NB4 (cell line): ENCODE results near the gene INPP4A.

Experiments used
- DNase-seq: peaks from one replicate; pipeline ENCODE4 v3.0.0; 2010; ENCODE audit warnings: low read depth
- H3K4me3 ChIP-seq: one replicate; pipeline ENCODE4 v1.5.1; 2011; ENCODE audit warnings: mild to moderate bottlenecking, low read depth, low read length, moderate library complexity
- CTCF ChIP-seq: IDR thresholded peaks from one replicate; pipeline ENCODE4 v1.5.1; 2012; ENCODE audit warnings: low read depth, low read length
- MAX ChIP-seq: IDR thresholded peaks from 2 replicates; pipeline ENCODE4 v1.6.1; 2011; ENCODE audit warnings: low read depth, low read length
- MYC ChIP-seq: IDR thresholded peaks from 2 replicates; pipeline ENCODE4 v1.6.1; 2011; ENCODE audit warnings: low read depth, low read length
- POLR2A ChIP-seq: IDR thresholded peaks from 2 replicates; pipeline ENCODE4 v1.6.1; 2011; ENCODE audit warnings: mild to moderate bottlenecking; ENCODE audit not compliant: insufficient read length; ENCODE audit errors: extremely low read depth

Gene INPP4A

GRCh38 chr2:98643496-98644100 lies 198.9 kb downstream of the INPP4A start:
- no peak for DNase-seq
- TF ChIP-seq MYC (no peak), CTCF (no peak), MAX (no peak), POLR2A (no peak)
- H3K4me3 ChIP-seq = no peak overlapping the region
